VCaP (cell line): Measurements from ENCODE around the gene NAP1L5.

Experiments used
- H3K27ac ChIP-seq: fragments of 450-650 bp; 2 replicates; pipeline ENCODE4 v1.5.1; 2017
- CTCF ChIP-seq: fragments of 450-650 bp; conservative IDR thresholded peaks from 2 replicates; pipeline ENCODE4 v1.5.1; 2017; ENCODE audit warnings: mild to moderate bottlenecking, moderate library complexity

NAP1L5 gene

GRCh38 chr4:88731381-88731780 lies 33.8 kb upstream of the NAP1L5 start:
- no peak overlapping the region for H3K27ac ChIP-seq
- TF ChIP-seq CTCF = no peak

- no peak for TF ChIP-seq CTCF
- no peak overlapping the region for H3K27ac ChIP-seq
Measured at GRCh38 chr4:88730811-88731210, 33.2 kb upstream of the NAP1L5 start.

GRCh38 chr4:88729146-88729760 lies 31.6 kb upstream of the NAP1L5 start:
- TF ChIP-seq CTCF = peak; percentile 31; the same call in 1 of the 2 replicates

GRCh38 chr4:88728146-88728545 lies 30.5 kb upstream of the NAP1L5 start:
- no peak overlapping the region for H3K27ac ChIP-seq
- TF ChIP-seq CTCF = no peak

More at GRCh38 chr4:88729146-88729760, 31.6 kb upstream of the NAP1L5 start:
- peak overlapping the region; percentile 15; the same call in 1 of the 2 replicates for H3K27ac ChIP-seq

GRCh38 chr4:88725986-88726385 lies 28.4 kb upstream of the NAP1L5 start:
- no peak overlapping the region for H3K27ac ChIP-seq
- no peak for TF ChIP-seq CTCF

GRCh38 chr4:88725143-88725542 lies 27.5 kb upstream of the NAP1L5 start:
- no peak overlapping the region for H3K27ac ChIP-seq
- no peak for TF ChIP-seq CTCF

GRCh38 chr4:88724406-88724805 lies 26.8 kb upstream of the NAP1L5 start:
- no peak for TF ChIP-seq CTCF
- H3K27ac ChIP-seq = no peak overlapping the region
